Measurements from ENCODE around the gene RASSF10. TPM values are rescaled to one million over a fixed set of nuclear protein-coding genes. Genes with fewer than 3 reads are reported as not detected.

Gene RASSF10
- total RNA-seq, 1 experiment from 2014 or later, result 3.2 TPM

- no peak overlapping the region for H3K27ac Mint-ChIP-seq
- ChIA-PET POLR2A (no interaction called here), CTCF (no interaction called here)
- H3K4me1 Mint-ChIP-seq, result peaks cover 20% of the 10 kb centered on the region
- H3K36me3 Mint-ChIP-seq, result peaks cover 22% of the 10 kb centered on the region
- no peak for DNase-seq (ENCODE audit: low spot score)
- peaks cover 25% of the 10 kb centered on the region for H3K9me3 Mint-ChIP-seq
- TF ChIP-seq RELA (CRISPR knock-in tag; IDR thresholded peaks at IDR 0.05; ENCODE audit: borderline replicate concordance) (no peak), ZNF232 (CRISPR knock-in tag; IDR thresholded peaks at IDR 0.05) (no peak), JAZF1 (CRISPR knock-in tag; IDR thresholded peaks at IDR 0.05) (no peak), PRRX2 (CRISPR knock-in tag; IDR thresholded peaks at IDR 0.05) (no peak)
- H3K27me3 Mint-ChIP-seq (ENCODE audit: low read depth), result no peaks in the 10 kb centered on the region; the same call in 1 of the 2 replicates
- no peak overlapping the region for H3K4me3 Mint-ChIP-seq
- no peak for ATAC-seq
These were observed 8.4 kb upstream of the RASSF10 start for GRCh38 chr11:13000721-13001120.

GRCh38 chr11:13003736-13004493, 5.2 kb upstream of the RASSF10 start:
- Mint-ChIP-seq H3K27me3 (ENCODE audit: low read depth) (peaks cover 21% of the 10 kb centered on the region), H3K9me3 (peaks cover 28% of the 10 kb centered on the region), H3K4me1 (peaks cover 44% of the 10 kb centered on the region), H3K4me3 (no peak overlapping the region), H3K36me3 (peaks cover 27% of the 10 kb centered on the region), H3K27ac (no peak overlapping the region)
- ChIA-PET CTCF (no interaction called here), POLR2A (no interaction called here)
- TF ChIP-seq ELF4 (CRISPR knock-in tag; IDR thresholded peaks at IDR 0.05; ENCODE audit: low read depth) (no peak), CREM (CRISPR knock-in tag; IDR thresholded peaks at IDR 0.05) (no peak), ATF6 (CRISPR knock-in tag; IDR thresholded peaks at IDR 0.05) (no peak), KAT7 (CRISPR knock-in tag; IDR thresholded peaks at IDR 0.05; ENCODE audit: borderline replicate concordance) (no peak), PRRX2 (CRISPR knock-in tag; IDR thresholded peaks at IDR 0.05) (no peak), ETV6 (CRISPR knock-in tag; IDR thresholded peaks at IDR 0.05) (no peak), NR2C2 (CRISPR knock-in tag; IDR thresholded peaks at IDR 0.05) (no peak), MLX (CRISPR knock-in tag; IDR thresholded peaks at IDR 0.05) (no peak), ZMAT4 (CRISPR knock-in tag; IDR thresholded peaks at IDR 0.05) (no peak), MXD4 (CRISPR knock-in tag; IDR thresholded peaks at IDR 0.05; ENCODE audit: borderline replicate concordance) (no peak), FOXK1 (CRISPR knock-in tag; IDR thresholded peaks at IDR 0.05) (no peak), E2F1 (CRISPR knock-in tag; IDR thresholded peaks at IDR 0.05) (no peak), RORB (CRISPR knock-in tag; IDR thresholded peaks at IDR 0.05) (no peak), GRHL2 (CRISPR knock-in tag; IDR thresholded peaks at IDR 0.05; ENCODE audit: insufficient replicate concordance, severe bottlenecking) (no peak), ZNF512 (CRISPR knock-in tag; IDR thresholded peaks at IDR 0.05; ENCODE audit: borderline replicate concordance) (no peak), TP53 (CRISPR knock-in tag; IDR thresholded peaks at IDR 0.05) (no peak), TEAD1 (CRISPR knock-in tag; IDR thresholded peaks at IDR 0.05) (no peak)
- ATAC-seq (no peak), DNase-seq (ENCODE audit: low spot score) (no peak)
